Pancreas (tissue), 10 donors: ENCODE data around the gene NBDY. TPM values are rescaled to one million over a fixed set of nuclear protein-coding genes. Genes with fewer than 3 reads are reported as not detected.
"Not testable (repeated sequence)": the region's sequence is repeated elsewhere in the genome, so short reads cannot be mapped to it uniquely, and the experiment has no call there.

Source experiments
- ATAC-seq, 4 donors: fragments of 200-7000 bp; cut with Tn5 transposase; one replicate each; pipeline versions ENCODE4 v1.8.0 to v1.9.1; 2020; ENCODE audit warnings: mild to moderate bottlenecking in 4 of 4, moderate library complexity in 4 of 4
- DNase-seq, 6 donors: peaks; one replicate each; pipeline ENCODE4 v3.0.0-alpha.2; 2020
- FAIRE-seq: peaks from 2 replicates; lab custom pipeline; 2012; peaks lifted over from hg19 to GRCh38; lab: Jason Lieb, UNC
- H3K27ac ChIP-seq, 4 donors: fragments of 200-600 bp; sonication (generic); 1 replicate in 3 of 4; 2 replicates in 1 of 4; pipeline versions ENCODE4 v1.5.0 to v1.8.0; 2020
- H3K27me3 ChIP-seq, 4 donors: fragments of 200-600 bp; one replicate each; pipeline ENCODE4 v1.8.0; 2021
- H3K36me3 ChIP-seq, 3 donors: fragments of 200-600 bp; sonication (generic) in 1 of 3; one replicate each; pipeline versions ENCODE4 v1.5.0 to v1.8.0; 2020 to 2021
- H3K4me1 ChIP-seq, 3 donors: fragments of 200-600 bp; one replicate each; pipeline ENCODE4 v1.8.0; 2021
- H3K4me3 ChIP-seq, 4 donors: fragments of 200-600 bp; sonication (generic) in 2 of 4; one replicate each; pipeline versions ENCODE4 v1.5.0 to v1.8.0; 2020 to 2021
- H3K9me3 ChIP-seq, 4 donors: fragments of 200-600 bp; one replicate each; pipeline ENCODE4 v1.8.0; 2021
- WGBS, 2 donors: extraction: QIAGEN DNeasy Blood & Tissue Kit; methylation state at CpG; one replicate each; pipeline ENCODE4 v1.1.7; 2013; 5-methylcytosine and 5-hydroxymethylcytosine counted together
- intact Hi-C, 3 donors: fragments of 100-400 bp; cut with DNase I; formaldehyde crosslinking; loops; one replicate each; pipeline versions ENCODE4 v1.11.1 to v1.14.2; 2022
- polyA plus RNA-seq, 2 donors: library from polyadenylated mRNA; stranded (reverse); fragments of 200-250 nt; gene quantifications; one replicate each; pipeline ENCODE4 v1.2.3, GENCODE V29; 2013
- total RNA-seq, 6 donors: library from RNA; stranded (reverse); fragmentation: NEBNext Ultra II Directional in 4 of 6; extraction: Animal tissue kit (Norgen Biotek cat#: 25700) in 4 of 6; gene quantifications; one replicate each; pipeline versions ENCODE4 v1.2.1 to v1.2.4, GENCODE V29; 2021 to 2023
- TF ChIP-seq, protein P1 (sequence below), 4 donors: fragments of 200-600 bp; sonication (generic) in 3 of 4; IDR thresholded peaks; one replicate each; pipeline versions ENCODE4 v1.5.0 to v1.8.0; 2021; ENCODE audit warnings: antibody characterized with exemption in 4 of 4
- donor health status: healthy with polysubstance abuse.
- donor health status: DM: no; HTN: no; CAD: no; lungs with moderate emphysema.
- donor health status: DM: no; HTN: no; CAD: no.
- donor health status: control.
- donor health status: control.
- donor health status: Bipolar disorder and iron deficiency.
- donor health status: DM: yes; HTN: yes; CAD: no.
- donor health status: DM: no; HTN: no; CAD: no.
- donor health status: DM: no; HTN: no; CAD: no.
- donor health status: DM: yes; HTN: yes; CAD: no.

NBDY gene
- total and polyA plus RNA-seq, 8 donors = 7.0 to 22.8 (median 9.1) TPM

GRCh38 chrX:56759736-56760409 is 30.8 kb downstream of the NBDY start:
- H3K4me3 ChIP-seq = no peak overlapping the region
- FAIRE-seq = no peak
- ATAC-seq = no peak
- WGBS, 2 donors = 60 to 92% methylated on average over 7 of the region's 7 CpGs
- no peaks in the 10 kb centered on the region for H3K9me3 ChIP-seq
- peaks cover 0 to 3% (median 3%) of the 10 kb centered on the region in 3 donors for H3K4me1 ChIP-seq
- peak in 2 of 6 donors; percentile 43 to 46 for DNase-seq
- intact Hi-C loops = no loop called here
- peaks cover 0 to 4% (median 0%) of the 10 kb centered on the region in 4 donors for H3K27me3 ChIP-seq
- H3K27ac ChIP-seq = no peak overlapping the region
- no peaks in the 10 kb centered on the region for H3K36me3 ChIP-seq
- TF ChIP-seq, protein P1, sequence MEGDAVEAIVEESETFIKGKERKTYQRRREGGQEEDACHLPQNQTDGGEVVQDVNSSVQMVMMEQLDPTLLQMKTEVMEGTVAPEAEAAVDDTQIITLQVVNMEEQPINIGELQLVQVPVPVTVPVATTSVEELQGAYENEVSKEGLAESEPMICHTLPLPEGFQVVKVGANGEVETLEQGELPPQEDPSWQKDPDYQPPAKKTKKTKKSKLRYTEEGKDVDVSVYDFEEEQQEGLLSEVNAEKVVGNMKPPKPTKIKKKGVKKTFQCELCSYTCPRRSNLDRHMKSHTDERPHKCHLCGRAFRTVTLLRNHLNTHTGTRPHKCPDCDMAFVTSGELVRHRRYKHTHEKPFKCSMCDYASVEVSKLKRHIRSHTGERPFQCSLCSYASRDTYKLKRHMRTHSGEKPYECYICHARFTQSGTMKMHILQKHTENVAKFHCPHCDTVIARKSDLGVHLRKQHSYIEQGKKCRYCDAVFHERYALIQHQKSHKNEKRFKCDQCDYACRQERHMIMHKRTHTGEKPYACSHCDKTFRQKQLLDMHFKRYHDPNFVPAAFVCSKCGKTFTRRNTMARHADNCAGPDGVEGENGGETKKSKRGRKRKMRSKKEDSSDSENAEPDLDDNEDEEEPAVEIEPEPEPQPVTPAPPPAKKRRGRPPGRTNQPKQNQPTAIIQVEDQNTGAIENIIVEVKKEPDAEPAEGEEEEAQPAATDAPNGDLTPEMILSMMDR (IDR thresholded peaks at IDR 0.05) = no peak

GRCh38 chrX:56760410-56761124 is 31.5 kb downstream of the NBDY start:
- DNase-seq = peak in 1 of 6 donors; percentile 8
- H3K27ac ChIP-seq, H3K4me1 ChIP-seq, H3K4me3 ChIP-seq, ATAC-seq, H3K27me3 ChIP-seq, H3K9me3 ChIP-seq, intact Hi-C loops, H3K36me3 ChIP-seq, FAIRE-seq: not testable (repeated sequence)
- 71 to 93% methylated on average over 15 of the region's 15 CpGs for WGBS, 2 donors

- 80 to 81% methylated on average over 5 of the region's 5 CpGs for WGBS, 2 donors
- ATAC-seq = no peak
Measured at GRCh38 chrX:56761167-56761566, 32.1 kb downstream of the NBDY start.

DNA sequence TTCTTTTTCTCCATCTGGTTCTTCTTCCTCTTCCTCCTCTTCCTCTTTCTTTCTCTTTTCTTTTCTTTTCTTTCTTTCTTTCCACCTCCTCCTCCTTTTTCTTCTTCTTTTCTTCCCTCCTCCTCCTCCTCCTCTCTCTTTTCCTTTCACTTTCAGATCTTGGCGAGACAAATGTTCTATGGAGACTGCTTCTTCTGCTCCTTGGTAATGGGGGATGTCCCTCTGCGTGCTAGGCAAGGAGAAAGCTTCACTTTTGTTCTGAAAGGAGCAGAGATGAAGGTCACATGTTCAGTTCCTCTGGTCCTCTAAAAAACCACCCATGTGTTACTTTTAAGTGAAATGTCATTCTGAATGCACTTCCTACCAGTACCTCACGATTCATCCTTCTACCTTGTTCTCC is 33.2 kb downstream of the NBDY start:
- H3K9me3 ChIP-seq = no peaks in the 10 kb centered on the region
- TF ChIP-seq, protein P1 (IDR thresholded peaks at IDR 0.05) = no peak
- no peak for DNase-seq
- intact Hi-C loops = no loop called here
- peaks cover 0 to 7% (median 3%) of the 10 kb centered on the region in 3 donors for H3K4me1 ChIP-seq
- peaks cover 0 to 4% (median 0%) of the 10 kb centered on the region in 4 donors for H3K27me3 ChIP-seq
- no peak for FAIRE-seq
- no peak for ATAC-seq
- 74 to 80% methylated on average over 3 of the region's 3 CpGs for WGBS, 2 donors
- H3K4me3 ChIP-seq = no peak overlapping the region
- H3K36me3 ChIP-seq = no peaks in the 10 kb centered on the region
- H3K27ac ChIP-seq = no peak overlapping the region

More at GRCh38 chrX:56761167-56761566, 32.1 kb downstream of the NBDY start:
- TF ChIP-seq, protein P1 (IDR thresholded peaks at IDR 0.05) = no peak
- Histone ChIP-seq H3K27ac (no peak overlapping the region), H3K4me1 (peaks cover 0 to 7% (median 3%) of the 10 kb centered on the region in 3 donors), H3K27me3 (peaks cover 0 to 4% (median 0%) of the 10 kb centered on the region in 4 donors), H3K9me3 (no peaks in the 10 kb centered on the region), H3K36me3 (no peaks in the 10 kb centered on the region), H3K4me3 (no peak overlapping the region)
- intact Hi-C loops = no loop called here
- FAIRE-seq (no peak), DNase-seq (peak in 1 of 6 donors; percentile 20)

DNA sequence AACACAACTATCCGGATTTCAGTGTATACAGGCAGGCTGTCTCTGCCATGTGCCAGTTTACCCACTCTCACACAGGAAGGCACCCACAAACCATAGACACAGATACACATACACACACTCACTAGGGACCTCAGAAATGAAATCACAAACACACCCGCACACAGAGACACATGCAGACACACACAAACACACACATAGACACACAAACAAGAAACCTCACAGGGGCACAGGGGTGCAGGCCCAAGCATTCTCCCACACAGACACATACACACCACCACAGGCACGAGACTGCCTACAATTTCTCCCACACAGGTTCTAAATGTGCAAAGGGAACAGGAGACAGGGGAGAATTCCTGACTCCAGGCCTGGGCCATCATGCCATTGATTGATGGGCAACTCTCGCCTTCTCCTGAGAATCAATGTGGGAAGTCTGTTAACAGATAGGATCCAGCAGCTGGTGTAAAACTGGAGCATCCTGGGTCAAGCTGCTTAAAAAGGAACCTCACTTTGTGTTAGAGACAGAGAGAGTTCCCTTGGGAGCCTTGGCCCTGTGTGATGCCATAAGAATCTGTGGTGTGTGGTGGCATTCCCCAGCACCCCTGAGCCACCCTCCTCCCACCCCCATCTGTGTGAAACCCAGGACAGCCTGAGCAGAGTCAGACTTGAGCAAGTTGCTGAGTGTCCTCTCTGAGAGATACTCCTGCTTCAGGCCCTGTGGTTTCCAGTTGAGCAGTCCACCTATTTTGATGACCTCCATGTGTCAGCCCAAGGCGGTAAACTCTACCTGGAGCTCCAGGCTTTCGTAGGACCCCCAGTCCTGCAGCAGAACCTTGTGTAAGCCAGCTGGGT is 33.9 kb downstream of the NBDY start:
- Histone ChIP-seq H3K4me3 (no peak overlapping the region), H3K36me3 (no peaks in the 10 kb centered on the region), H3K27ac (no peak overlapping the region), H3K27me3 (peaks cover 0 to 4% (median 0%) of the 10 kb centered on the region in 4 donors), H3K9me3 (no peaks in the 10 kb centered on the region), H3K4me1 (peaks cover 0 to 7% (median 3%) of the 10 kb centered on the region in 3 donors)
- WGBS, 2 donors = 72 to 77% methylated on average over 6 of the region's 6 CpGs
- intact Hi-C loops = no loop called here
- FAIRE-seq (no peak), DNase-seq (peak in 1 of 6 donors; percentile 38), ATAC-seq (no peak)
- TF ChIP-seq, protein P1 (IDR thresholded peaks at IDR 0.05) = no peak
